ENCODE measurements around the gene BTBD1. TPM values are rescaled to one million over a fixed set of nuclear protein-coding genes. Genes with fewer than 3 reads are reported as not detected.

BTBD1 gene
- total and polyA plus RNA-seq, 2 donors (not counting 3 experiments of a cell fraction or from before 2014, with no cell fraction given) = 30.8 to 58.0 TPM

GRCh38 chr15:82968066-82968465 lies 99.0 kb downstream of the BTBD1 start:
- H3K4me3 ChIP-seq (replicated peaks in 1 of 3; ENCODE audit: insufficient read depth in 1 of 3, low read depth in 1 of 3, low read length in 3 of 3) = no peak overlapping the region
- POLR2A ChIA-PET = no interaction called here
- CTCF ChIA-PET = no interaction called here
- H3K36me3 ChIP-seq (ENCODE audit: control insufficient read depth in 2 of 2, extremely low read depth in 1 of 2, insufficient read depth in 2 of 2, low read length in 2 of 2) = no peaks in the 10 kb centered on the region
- H4K20me1 ChIP-seq (replicated peaks; ENCODE audit: control insufficient read depth, extremely low read depth, insufficient read depth, low read length) = no peaks in the 10 kb centered on the region
- no peak overlapping the region for H3K9ac ChIP-seq (replicated peaks; ENCODE audit: extremely low read depth, insufficient read depth, low read length)
- intact Hi-C loops (cut with micrococcal nuclease) (no loop called here), dilution Hi-C loops (cut with MboI; ENCODE audit: extremely low pct_ligation_motif_present, low sequenced_read_pairs) (no loop called here)
- no peaks in the 10 kb centered on the region for H3K4me1 ChIP-seq (ENCODE audit: control insufficient read depth, extremely low read depth, insufficient read depth, low read length)
- BruUV-seq (replicated peaks) = no TSS peak
- no peaks in the 10 kb centered on the region for H3K9me1 ChIP-seq (replicated peaks; ENCODE audit: control insufficient read depth, extremely low read depth, insufficient read depth, low read length)
- no peak for TF ChIP-seq JUN (IDR thresholded peaks at IDR 0.05; ENCODE audit: borderline replicate concordance, insufficient read depth, insufficient read length, low read depth)
- TF ChIP-seq, protein P1, sequence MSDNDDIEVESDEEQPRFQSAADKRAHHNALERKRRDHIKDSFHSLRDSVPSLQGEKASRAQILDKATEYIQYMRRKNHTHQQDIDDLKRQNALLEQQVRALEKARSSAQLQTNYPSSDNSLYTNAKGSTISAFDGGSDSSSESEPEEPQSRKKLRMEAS (IDR thresholded peaks at IDR 0.05; ENCODE audit: insufficient read depth, insufficient read length) = no peak
- TF ChIP-seq MYC (IDR thresholded peaks at IDR 0.05; ENCODE audit: low read depth, low read length) = no peak
- TF ChIP-seq, protein P2, sequence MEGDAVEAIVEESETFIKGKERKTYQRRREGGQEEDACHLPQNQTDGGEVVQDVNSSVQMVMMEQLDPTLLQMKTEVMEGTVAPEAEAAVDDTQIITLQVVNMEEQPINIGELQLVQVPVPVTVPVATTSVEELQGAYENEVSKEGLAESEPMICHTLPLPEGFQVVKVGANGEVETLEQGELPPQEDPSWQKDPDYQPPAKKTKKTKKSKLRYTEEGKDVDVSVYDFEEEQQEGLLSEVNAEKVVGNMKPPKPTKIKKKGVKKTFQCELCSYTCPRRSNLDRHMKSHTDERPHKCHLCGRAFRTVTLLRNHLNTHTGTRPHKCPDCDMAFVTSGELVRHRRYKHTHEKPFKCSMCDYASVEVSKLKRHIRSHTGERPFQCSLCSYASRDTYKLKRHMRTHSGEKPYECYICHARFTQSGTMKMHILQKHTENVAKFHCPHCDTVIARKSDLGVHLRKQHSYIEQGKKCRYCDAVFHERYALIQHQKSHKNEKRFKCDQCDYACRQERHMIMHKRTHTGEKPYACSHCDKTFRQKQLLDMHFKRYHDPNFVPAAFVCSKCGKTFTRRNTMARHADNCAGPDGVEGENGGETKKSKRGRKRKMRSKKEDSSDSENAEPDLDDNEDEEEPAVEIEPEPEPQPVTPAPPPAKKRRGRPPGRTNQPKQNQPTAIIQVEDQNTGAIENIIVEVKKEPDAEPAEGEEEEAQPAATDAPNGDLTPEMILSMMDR (IDR thresholded peaks at IDR 0.05; ENCODE audit: extremely low read depth in 1 of 2, insufficient read depth in 1 of 2, low read depth in 1 of 2, low read length in 2 of 2) = no peak
- TF ChIP-seq EZH2 (IDR thresholded peaks at IDR 0.05; ENCODE audit: borderline replicate concordance, low read depth, low read length, severe bottlenecking) = no peak
- no peak for TF ChIP-seq POLR2AphosphoS5 (IDR thresholded peaks at IDR 0.05; ENCODE audit: insufficient read depth, low read depth, low read length)
- TF ChIP-seq GATA2 (IDR thresholded peaks at IDR 0.05; ENCODE audit: insufficient read depth, insufficient read length, low read depth, low read length) = no peak
- no peak for TF ChIP-seq FOS (IDR thresholded peaks at IDR 0.05; ENCODE audit: borderline replicate concordance, insufficient read depth, low read length)
- no peak for TF ChIP-seq POLR2A (IDR thresholded peaks at IDR 0.05; ENCODE audit: low read depth, low read length)
- H3K9me3 ChIP-seq (replicated peaks; ENCODE audit: control insufficient read depth, insufficient read depth, low read length) = no peaks in the 10 kb centered on the region
- FAIRE-seq (no peak), DNase-seq (ENCODE audit: low read depth, low spot score) (no peak)
- no peak overlapping the region for H3K4me2 ChIP-seq (ENCODE audit: insufficient read depth, low read length)
- no peak overlapping the region for H2AFZ ChIP-seq (ENCODE audit: low read depth, low read length)
- H3K27ac ChIP-seq (ENCODE audit: insufficient read depth, low read depth, low read length) = no peak overlapping the region
- H3K79me2 ChIP-seq (ENCODE audit: control insufficient read depth, insufficient read depth, low read length) = no peaks in the 10 kb centered on the region
- H3K27me3 ChIP-seq (ENCODE audit: control insufficient read depth in 2 of 2, insufficient read depth in 2 of 2, low read length in 2 of 2) = peaks cover 1 to 9% of the 10 kb centered on the region in 2 experiments
